ENCODE results near the gene TUBGCP5. TPM values are rescaled to one million over a fixed set of nuclear protein-coding genes. Genes with fewer than 3 reads are reported as not detected.
"Not testable (repeated sequence)": the region's sequence is repeated elsewhere in the genome, so short reads cannot be mapped to it uniquely, and the experiment has no call there.

Gene TUBGCP5
- total RNA-seq, 2 experiments from 2014 or later = 11.6 to 12.3 TPM

DNA sequence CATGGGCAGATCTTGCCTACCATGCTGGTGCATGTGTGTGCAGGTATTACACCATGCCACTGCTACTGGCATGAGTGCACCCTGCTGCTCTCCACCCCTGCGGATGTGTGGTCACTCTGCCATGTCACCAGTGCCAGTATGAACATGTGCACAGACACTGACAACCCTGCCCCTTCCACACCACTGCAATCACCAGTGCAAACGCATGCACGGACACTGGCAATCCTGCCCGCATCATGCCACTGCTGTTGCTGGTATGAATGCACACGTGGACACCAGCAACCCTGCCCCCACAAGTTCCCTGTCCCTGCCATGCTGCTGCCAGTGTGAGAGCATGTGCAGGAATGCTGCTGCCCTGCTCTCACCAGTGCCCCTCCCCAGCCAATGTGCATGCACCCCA lies 24.8 kb upstream of the TUBGCP5 start:
- Mint-ChIP-seq H3K27ac (no peak overlapping the region), H3K36me3 (ENCODE audit: low read depth) (no peaks in the 10 kb centered on the region), H3K9me3 (peaks cover 10% of the 10 kb centered on the region), H3K4me1 (ENCODE audit: low read depth) (no peaks in the 10 kb centered on the region), H3K4me3 (no peak overlapping the region), H3K27me3 (ENCODE audit: low read depth) (no peaks in the 10 kb centered on the region)
- intact Hi-C loops (cut with micrococcal nuclease) = no loop called here
- CTCF ChIA-PET = no interaction called here
- DNase-seq = no peak

DNA sequence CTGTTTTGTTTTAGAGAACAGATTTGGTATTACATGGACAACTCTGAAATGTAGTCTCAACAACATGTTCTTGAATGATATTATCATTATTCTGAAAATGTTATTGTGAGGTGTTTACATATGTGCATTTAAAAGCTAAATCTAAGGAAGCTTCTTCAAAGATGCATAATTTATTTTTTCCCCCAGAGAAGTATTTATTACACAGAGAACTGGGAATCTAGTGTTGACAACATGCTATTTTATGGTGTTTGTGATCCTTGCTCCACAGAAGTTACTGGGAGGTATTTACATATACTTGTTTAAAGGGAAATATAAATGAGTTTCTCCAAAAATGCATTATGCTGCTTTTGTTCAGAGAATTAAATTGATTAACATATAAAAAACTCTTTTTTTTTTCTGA lies 18.3 kb upstream of the TUBGCP5 start:
- intact Hi-C loops (cut with micrococcal nuclease) = no loop called here
- Mint-ChIP-seq H3K4me3 (no peak overlapping the region), H3K36me3 (ENCODE audit: low read depth) (no peaks in the 10 kb centered on the region), H3K4me1 (ENCODE audit: low read depth) (no peaks in the 10 kb centered on the region), H3K27me3 (ENCODE audit: low read depth) (peaks cover 3% of the 10 kb centered on the region), H3K27ac (no peak overlapping the region), H3K9me3 (peaks cover 4% of the 10 kb centered on the region)
- CTCF ChIA-PET = no interaction called here
- DNase-seq = no peak

DNA sequence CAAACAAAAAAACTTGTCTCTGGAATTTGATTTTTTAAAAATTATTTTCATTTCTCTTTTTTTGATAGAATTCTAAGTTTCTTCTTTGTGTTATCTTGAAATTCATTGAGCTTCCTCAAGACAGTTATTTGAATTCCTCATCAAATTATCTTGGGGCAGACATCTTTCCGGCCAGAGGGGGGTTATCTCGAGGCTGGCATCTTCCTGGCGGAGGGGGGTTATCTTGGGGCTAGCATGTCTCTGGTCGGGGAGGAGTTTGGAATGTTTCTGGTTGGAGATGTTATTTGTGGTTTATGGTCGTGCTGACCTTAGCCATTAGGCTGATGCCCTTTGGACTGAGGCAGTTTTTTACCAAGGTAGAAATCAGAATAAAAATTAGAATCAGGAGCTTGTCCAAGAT lies 15.9 kb upstream of the TUBGCP5 start:
- no peak overlapping the region for H3K27ac Mint-ChIP-seq
- no peaks in the 10 kb centered on the region for H3K9me3 Mint-ChIP-seq
- H3K36me3 Mint-ChIP-seq (ENCODE audit: low read depth) = no peaks in the 10 kb centered on the region
- CTCF ChIA-PET = no interaction called here
- intact Hi-C loops (cut with micrococcal nuclease) = no loop called here
- peaks cover 3% of the 10 kb centered on the region for H3K27me3 Mint-ChIP-seq (ENCODE audit: low read depth)
- H3K4me3 Mint-ChIP-seq = no peak overlapping the region
- H3K4me1 Mint-ChIP-seq (ENCODE audit: low read depth) = no peaks in the 10 kb centered on the region
- no peak for DNase-seq

DNA sequence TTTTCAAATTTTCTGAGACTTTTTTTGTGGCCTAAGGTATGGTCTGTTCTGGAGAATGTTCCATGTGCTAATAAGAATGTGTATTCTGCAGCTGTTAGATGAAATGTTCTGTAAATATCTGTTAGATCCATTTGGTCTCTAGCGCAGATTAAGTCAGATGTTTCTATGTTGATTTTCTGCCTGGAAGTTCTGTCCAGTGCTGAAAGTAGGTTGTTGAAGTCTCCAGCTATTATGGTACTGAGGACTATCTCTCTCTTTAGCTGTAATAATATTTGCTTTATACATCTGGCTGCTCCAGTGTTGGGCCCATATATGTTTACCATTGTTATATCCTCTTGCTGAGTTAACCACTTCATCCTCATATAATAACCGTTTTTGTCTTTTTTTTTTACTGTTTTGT lies 13.2 kb upstream of the TUBGCP5 start:
- Mint-ChIP-seq H3K36me3 (ENCODE audit: low read depth) (no peaks in the 10 kb centered on the region), H3K27me3 (ENCODE audit: low read depth) (peaks cover 3% of the 10 kb centered on the region), H3K4me1 (ENCODE audit: low read depth) (no peaks in the 10 kb centered on the region), H3K4me3 (no peak overlapping the region), H3K27ac (no peak overlapping the region), H3K9me3 (no peaks in the 10 kb centered on the region)
- no peak for DNase-seq
- intact Hi-C loops (cut with micrococcal nuclease) = no loop called here
- CTCF ChIA-PET = no interaction called here

DNA sequence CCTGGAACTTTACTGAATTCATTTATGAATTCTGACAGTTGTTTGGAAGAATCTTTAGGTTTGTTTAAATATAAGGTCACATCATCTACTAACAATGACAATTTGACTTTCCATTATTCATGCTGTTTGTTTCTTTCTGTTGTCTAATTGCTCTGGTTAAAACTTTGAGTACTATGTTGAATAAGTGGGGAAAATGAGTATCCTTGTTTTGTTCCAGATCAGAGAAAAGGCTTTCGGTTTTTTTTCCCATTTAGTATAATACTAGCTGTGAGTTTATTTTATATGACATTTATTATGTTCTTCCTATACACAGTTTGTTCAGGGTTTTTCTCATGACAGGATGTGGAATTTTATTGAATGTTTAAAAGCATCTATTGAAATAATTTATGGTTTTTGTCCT lies 11.3 kb upstream of the TUBGCP5 start:
- H3K27me3 Mint-ChIP-seq (ENCODE audit: low read depth) = peaks cover 3% of the 10 kb centered on the region

DNA sequence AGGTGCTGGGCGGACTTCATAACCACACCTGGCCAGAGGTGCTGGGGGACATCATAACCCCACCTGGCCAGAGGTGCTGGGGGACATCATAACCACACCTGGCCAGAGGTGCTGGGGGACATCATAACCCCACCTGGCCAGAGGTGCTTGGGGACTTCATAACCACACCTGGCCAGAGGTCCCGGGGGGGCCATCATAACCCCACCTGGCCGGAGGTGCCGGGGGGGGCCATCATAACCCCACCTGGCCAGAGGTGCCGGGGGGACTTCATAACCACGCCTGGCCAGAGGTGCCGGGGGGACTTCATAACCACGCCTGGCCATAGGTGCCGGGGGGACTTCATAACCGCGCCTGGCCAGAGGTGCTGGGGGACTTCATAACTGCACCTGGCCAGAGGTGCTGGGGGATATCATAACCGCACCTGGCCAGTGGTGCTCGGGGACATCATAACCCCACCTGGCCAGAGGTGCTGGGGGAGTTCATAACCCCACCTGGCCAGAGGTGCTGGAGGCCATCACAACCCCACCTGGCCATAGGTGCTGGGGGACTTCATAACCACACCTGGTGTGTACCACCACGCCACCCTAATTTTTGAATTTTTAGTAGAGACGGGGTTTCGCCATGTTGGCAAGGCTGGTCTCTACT lies 10.7 kb upstream of the TUBGCP5 start:
- no peak overlapping the region for H3K27ac Mint-ChIP-seq

More for the DNA sequence above, 11.3 kb upstream of the TUBGCP5 start:
- Mint-ChIP-seq H3K36me3 (ENCODE audit: low read depth) (no peaks in the 10 kb centered on the region), H3K4me3 (no peak overlapping the region), H3K27ac (no peak overlapping the region), H3K4me1 (ENCODE audit: low read depth) (no peaks in the 10 kb centered on the region), H3K9me3 (no peaks in the 10 kb centered on the region)
- no peak for DNase-seq
- CTCF ChIA-PET = no interaction called here
- intact Hi-C loops (cut with micrococcal nuclease) = no loop called here

DNA sequence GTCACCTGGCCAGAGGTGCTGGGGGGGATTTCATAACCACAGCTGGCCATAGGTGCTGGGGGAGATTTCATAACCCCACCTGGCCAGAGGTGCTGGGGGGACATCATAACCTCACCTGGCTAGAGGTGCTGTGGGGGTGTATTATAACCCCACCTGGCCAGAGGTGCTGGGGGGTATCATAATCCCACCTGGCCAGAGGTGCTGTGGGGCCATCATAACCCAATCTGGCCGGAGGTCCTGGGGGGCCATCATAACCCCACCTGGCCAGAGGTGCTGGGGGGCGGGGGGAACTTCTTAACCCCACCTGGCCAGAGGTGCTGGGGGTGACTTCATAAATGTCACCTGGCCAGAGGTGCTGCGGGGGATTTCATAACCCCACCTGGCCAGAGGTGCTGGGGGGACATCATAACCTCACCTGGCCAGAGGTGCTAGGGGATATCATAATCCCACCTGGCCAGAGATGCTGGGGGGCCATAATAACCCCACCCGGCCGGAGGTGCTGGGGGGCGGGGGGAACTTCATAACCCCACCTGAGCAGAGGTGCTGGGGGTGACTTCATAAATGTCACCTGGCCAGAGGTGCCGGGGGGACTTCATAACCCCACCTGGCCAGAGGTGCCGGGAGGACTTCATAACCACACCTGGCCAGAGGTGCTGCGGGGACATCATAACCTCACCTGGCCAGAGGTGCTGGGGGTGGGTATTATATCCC lies 9.4 kb upstream of the TUBGCP5 start:
- H3K36me3 Mint-ChIP-seq (ENCODE audit: low read depth); H3K9me3 Mint-ChIP-seq; H3K4me1 Mint-ChIP-seq (ENCODE audit: low read depth); H3K4me3 Mint-ChIP-seq; CTCF ChIA-PET; intact Hi-C loops (cut with micrococcal nuclease); H3K27ac Mint-ChIP-seq; DNase-seq; H3K27me3 Mint-ChIP-seq (ENCODE audit: low read depth): not testable (repeated sequence)

More for the DNA sequence above, 10.7 kb upstream of the TUBGCP5 start:
- Mint-ChIP-seq H3K4me1 (ENCODE audit: low read depth) (no peaks in the 10 kb centered on the region), H3K36me3 (ENCODE audit: low read depth) (no peaks in the 10 kb centered on the region), H3K4me3 (no peak overlapping the region), H3K27me3 (ENCODE audit: low read depth) (no peaks in the 10 kb centered on the region), H3K9me3 (no peaks in the 10 kb centered on the region)
- intact Hi-C loops (cut with micrococcal nuclease) = no loop called here
- no peak for DNase-seq
- CTCF ChIA-PET = no interaction called here

DNA sequence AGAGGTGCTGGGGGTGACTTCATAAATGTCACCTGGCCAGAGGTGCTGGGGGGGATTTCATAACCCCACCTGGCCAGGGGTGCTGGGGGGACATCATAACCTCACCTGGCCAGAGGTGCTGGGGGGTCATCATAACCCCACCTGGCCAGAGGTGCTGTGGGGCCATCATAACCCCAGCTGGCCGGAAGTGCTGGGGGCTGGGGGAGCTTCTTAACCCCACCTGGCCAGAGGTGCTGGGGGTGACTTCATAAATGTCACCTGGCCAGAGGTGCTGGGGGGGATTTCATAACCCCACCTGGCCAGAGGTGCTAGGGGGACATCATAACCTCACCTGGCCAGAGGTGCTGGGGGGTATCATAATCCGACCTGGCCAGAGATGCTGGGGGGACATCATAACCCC lies 4.6 kb upstream of the TUBGCP5 start:
- H3K36me3 Mint-ChIP-seq (ENCODE audit: low read depth); CTCF ChIA-PET; DNase-seq; H3K27me3 Mint-ChIP-seq (ENCODE audit: low read depth); H3K4me3 Mint-ChIP-seq; H3K4me1 Mint-ChIP-seq (ENCODE audit: low read depth); H3K9me3 Mint-ChIP-seq; intact Hi-C loops (cut with micrococcal nuclease); H3K27ac Mint-ChIP-seq: not testable (repeated sequence)

DNA sequence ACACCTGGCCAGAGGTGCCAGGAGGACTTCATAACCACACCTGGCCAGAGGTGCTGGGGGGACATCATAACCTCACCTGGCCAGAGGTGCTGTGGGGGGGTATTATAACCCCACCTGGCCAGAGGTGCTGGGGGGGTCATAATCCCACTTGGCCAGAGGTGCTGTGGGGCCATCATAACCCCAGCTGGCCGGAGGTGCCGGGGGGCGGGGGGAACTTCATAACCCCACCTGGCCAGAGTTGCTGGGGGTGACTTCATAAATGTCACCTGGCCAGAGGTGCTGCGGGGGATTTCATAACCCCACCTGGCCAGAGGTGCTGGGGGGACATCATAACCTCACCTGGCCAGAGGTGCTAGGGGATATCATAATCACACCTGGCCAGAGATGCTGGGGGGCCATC lies 4.2 kb upstream of the TUBGCP5 start:
- DNase-seq; H3K27me3 Mint-ChIP-seq (ENCODE audit: low read depth); H3K9me3 Mint-ChIP-seq; CTCF ChIA-PET; H3K4me3 Mint-ChIP-seq; intact Hi-C loops (cut with micrococcal nuclease); H3K36me3 Mint-ChIP-seq (ENCODE audit: low read depth); H3K27ac Mint-ChIP-seq; H3K4me1 Mint-ChIP-seq (ENCODE audit: low read depth): not testable (repeated sequence)

DNA sequence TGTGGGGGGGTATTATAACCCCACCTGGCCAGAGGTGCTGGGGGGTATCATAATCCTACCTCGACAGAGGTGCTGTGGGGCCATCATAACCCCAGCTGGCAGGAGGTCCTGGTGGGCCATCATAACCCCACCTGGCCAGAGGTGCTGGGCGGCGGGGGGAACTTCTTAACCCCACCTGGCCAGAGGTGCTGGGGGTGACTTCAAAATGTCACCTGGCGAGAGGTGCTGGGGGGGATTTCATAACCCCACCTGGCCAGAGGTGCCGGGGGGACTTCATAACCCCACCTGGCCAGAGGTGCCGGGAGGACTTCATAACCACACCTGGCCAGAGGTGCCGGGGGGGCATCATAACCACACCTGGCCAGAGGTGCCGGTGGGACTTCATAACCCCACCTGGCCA lies 2.4 kb upstream of the TUBGCP5 start:
- CTCF ChIA-PET; intact Hi-C loops (cut with micrococcal nuclease); H3K27ac Mint-ChIP-seq; DNase-seq; H3K27me3 Mint-ChIP-seq (ENCODE audit: low read depth); H3K4me3 Mint-ChIP-seq; H3K36me3 Mint-ChIP-seq (ENCODE audit: low read depth); H3K9me3 Mint-ChIP-seq: not testable (repeated sequence)
- peaks cover 14% of the 10 kb centered on the region for H3K4me1 Mint-ChIP-seq (ENCODE audit: low read depth)

DNA sequence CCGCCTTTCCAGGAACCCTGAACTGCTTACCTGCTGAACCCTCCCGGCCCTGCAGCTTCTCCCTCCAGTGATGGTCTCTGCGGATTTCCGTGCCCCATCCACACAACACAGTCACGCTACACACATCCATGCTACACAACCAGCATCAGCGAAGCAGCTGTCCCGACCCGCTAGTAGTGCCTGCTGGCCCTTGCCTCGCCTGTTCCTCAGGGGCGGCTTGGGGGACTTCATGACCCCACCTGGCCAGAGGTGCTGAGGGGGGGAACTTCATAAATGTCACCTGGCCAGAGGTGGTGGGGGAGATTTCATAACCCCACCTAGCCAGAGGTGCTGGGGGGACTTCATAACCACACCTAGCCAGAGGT lies 530 bp upstream of the TUBGCP5 start:
- peak overlapping the region; percentile 83 for H3K4me3 Mint-ChIP-seq
- H3K27ac Mint-ChIP-seq = peak overlapping the region; percentile 53
- H3K36me3 Mint-ChIP-seq (ENCODE audit: low read depth) = peaks cover 6% of the 10 kb centered on the region
- peaks cover 23% of the 10 kb centered on the region for H3K4me1 Mint-ChIP-seq (ENCODE audit: low read depth)
- CTCF ChIA-PET = interaction anchor here (0.6 to 1.6 kb wide), 2 partner anchors 9 to 59 kb away, joined by 3 to 4 read pairs; no protein-coding TSS in a partner anchor
- no peaks in the 10 kb centered on the region for H3K27me3 Mint-ChIP-seq (ENCODE audit: low read depth)
- intact Hi-C loops (cut with micrococcal nuclease) = loop anchor here (1.0 to 5.0 kb wide), 5 partner anchors 59 to 527 kb away; partner anchors contain the start of genes CYFIP1, MKRN3, NIPA1 and NIPA2
- DNase-seq = no peak
- H3K9me3 Mint-ChIP-seq = no peaks in the 10 kb centered on the region

DNA sequence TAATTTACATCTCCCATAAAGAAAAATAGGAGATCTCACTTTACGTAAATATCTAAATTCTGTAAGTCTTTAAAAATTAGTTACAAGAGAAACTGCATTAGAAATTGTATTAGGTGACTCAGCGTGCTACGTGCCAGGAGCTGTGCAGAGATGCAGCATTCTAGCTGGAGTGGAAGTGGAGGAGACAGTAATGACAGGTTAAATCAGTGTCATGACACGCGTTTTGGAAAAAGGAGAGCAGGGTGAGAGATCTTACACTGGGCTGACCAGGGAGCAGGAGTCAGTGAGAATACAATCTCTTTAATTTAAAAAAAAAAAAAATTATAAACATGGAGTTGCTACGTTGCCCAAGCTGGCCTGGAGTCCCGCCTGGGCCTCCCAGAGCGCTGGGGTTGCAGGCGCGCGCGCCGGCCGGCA lies 635 bp downstream of the TUBGCP5 start:
- CTCF ChIA-PET = interaction anchor here (0.7 to 1.6 kb wide), 4 partner anchors 8 to 459 kb away, joined by 3 to 6 read pairs (median 4); no protein-coding TSS in a partner anchor

More for the DNA sequence above, 635 bp downstream of the TUBGCP5 start:
- intact Hi-C loops (cut with micrococcal nuclease) = loop anchor here (1.0 to 5.0 kb wide), 5 partner anchors 58 to 529 kb away; partner anchors contain the start of genes CYFIP1, MKRN3, NIPA1 and NIPA2
- peaks cover 15% of the 10 kb centered on the region for H3K36me3 Mint-ChIP-seq (ENCODE audit: low read depth)
- peaks cover 23% of the 10 kb centered on the region for H3K4me1 Mint-ChIP-seq (ENCODE audit: low read depth)
- H3K9me3 Mint-ChIP-seq = no peaks in the 10 kb centered on the region
- no peak for DNase-seq
- H3K4me3 Mint-ChIP-seq = peak overlapping the region; percentile 85
- no peaks in the 10 kb centered on the region for H3K27me3 Mint-ChIP-seq (ENCODE audit: low read depth)
- peak overlapping the region; percentile 80 for H3K27ac Mint-ChIP-seq

All from activated naive CD4-positive, alpha-beta T cell treated with anti-CD3 and anti-CD28 coated beads for 36 hours (primary cell).